Chondrocyte (in vitro differentiated cells): ENCODE measurements around the gene TXLNG. TPM values are rescaled to one million over a fixed set of nuclear protein-coding genes. Genes with fewer than 3 reads are reported as not detected.
"Not testable (repeated sequence)": the region's sequence is repeated elsewhere in the genome, so short reads cannot be mapped to it uniquely, and the experiment has no call there.

Experiments used
- DNase-seq: peaks from one replicate; pipeline ENCODE4 v3.0.0; 2021; ENCODE audit warnings: mixed read lengths, low spot score
- H3K27ac Mint-ChIP-seq: one replicate; pipeline ENCODE4 v1.8.0; 2021; ENCODE audit warnings: mild to moderate bottlenecking, moderate library complexity, mixed read lengths; ENCODE audit not compliant: unreplicated experiment
- H3K27me3 Mint-ChIP-seq: 2 replicates; pipeline ENCODE4 v1.8.0; 2021; ENCODE audit warnings: low read depth, mixed read lengths
- H3K36me3 Mint-ChIP-seq: 2 replicates; pipeline ENCODE4 v1.8.0; 2021; ENCODE audit warnings: low read depth, mixed read lengths
- H3K4me1 Mint-ChIP-seq: 2 replicates; pipeline ENCODE4 v1.8.0; 2021; ENCODE audit warnings: low read depth, mild to moderate bottlenecking, mixed read lengths
- H3K4me3 Mint-ChIP-seq: one replicate; pipeline ENCODE4 v1.8.0; 2021; ENCODE audit warnings: mild to moderate bottlenecking, moderate library complexity, mixed read lengths; ENCODE audit not compliant: unreplicated experiment
- H3K9me3 Mint-ChIP-seq: 2 replicates; pipeline ENCODE4 v1.8.0; 2021; ENCODE audit warnings: low read depth, mixed read lengths
- CTCF ChIP-seq: fragments of 200-600 bp; sonication (generic); IDR thresholded peaks from 2 replicates; pipeline ENCODE4 v1.5.0; 2021; ENCODE audit warnings: antibody characterized with exemption, mild to moderate bottlenecking, moderate library complexity
- total RNA-seq: library from RNA; stranded (reverse); gene quantifications from 3 replicates; pipeline ENCODE4 v1.2.1, GENCODE V29; 2021

Gene TXLNG
- total RNA-seq, 1 donor from 2014 or later: 9.1 TPM

- Mint-ChIP-seq H3K4me1 (peaks cover 3% of the 10 kb centered on the region), H3K27me3 (no peaks in the 10 kb centered on the region), H3K4me3 (no peak overlapping the region), H3K9me3 (no peaks in the 10 kb centered on the region), H3K27ac (no peak overlapping the region), H3K36me3 (peaks cover 28% of the 10 kb centered on the region)
- DNase-seq: no peak
- TF ChIP-seq CTCF: no peak
These were observed 40.6 kb upstream of the TXLNG start for GRCh38 chrX:16745659-16746058.

GRCh38 chrX:16748425-16748824 is 37.8 kb upstream of the TXLNG start:
- no peak for DNase-seq
- peaks cover 29% of the 10 kb centered on the region for H3K36me3 Mint-ChIP-seq
- no peaks in the 10 kb centered on the region for H3K27me3 Mint-ChIP-seq
- no peak overlapping the region for H3K4me3 Mint-ChIP-seq
- H3K27ac Mint-ChIP-seq: no peak overlapping the region
- H3K9me3 Mint-ChIP-seq: no peaks in the 10 kb centered on the region
- TF ChIP-seq CTCF: no peak
- H3K4me1 Mint-ChIP-seq: peaks cover 3% of the 10 kb centered on the region

- Mint-ChIP-seq H3K4me3 (no peak overlapping the region), H3K36me3 (peaks cover 25% of the 10 kb centered on the region), H3K27me3 (no peaks in the 10 kb centered on the region), H3K9me3 (no peaks in the 10 kb centered on the region), H3K4me1 (no peaks in the 10 kb centered on the region), H3K27ac (no peak overlapping the region)
- no peak for DNase-seq
- no peak for TF ChIP-seq CTCF
These were observed 36.1 kb upstream of the TXLNG start for GRCh38 chrX:16750136-16750535.

GRCh38 chrX:16754019-16754418 is 32.2 kb upstream of the TXLNG start:
- no peak overlapping the region for H3K27ac Mint-ChIP-seq
- no peaks in the 10 kb centered on the region for H3K9me3 Mint-ChIP-seq
- DNase-seq: no peak
- peaks cover 27% of the 10 kb centered on the region for H3K36me3 Mint-ChIP-seq
- H3K4me3 Mint-ChIP-seq: no peak overlapping the region
- H3K27me3 Mint-ChIP-seq: no peaks in the 10 kb centered on the region
- TF ChIP-seq CTCF: no peak
- no peaks in the 10 kb centered on the region for H3K4me1 Mint-ChIP-seq

- no peaks in the 10 kb centered on the region for H3K9me3 Mint-ChIP-seq
- no peak overlapping the region for H3K27ac Mint-ChIP-seq
- DNase-seq: no peak
- H3K36me3 Mint-ChIP-seq: peaks cover 38% of the 10 kb centered on the region
- H3K4me1 Mint-ChIP-seq: no peaks in the 10 kb centered on the region
- no peak overlapping the region for H3K4me3 Mint-ChIP-seq
- no peaks in the 10 kb centered on the region for H3K27me3 Mint-ChIP-seq
- TF ChIP-seq CTCF: no peak
These were observed 29.5 kb upstream of the TXLNG start for GRCh38 chrX:16756724-16757123.

- H3K27ac Mint-ChIP-seq, DNase-seq, H3K4me1 Mint-ChIP-seq, H3K27me3 Mint-ChIP-seq, H3K4me3 Mint-ChIP-seq, H3K9me3 Mint-ChIP-seq: not testable (repeated sequence)
- peaks cover 21% of the 10 kb centered on the region for H3K36me3 Mint-ChIP-seq
These were observed 24.8 kb upstream of the TXLNG start for GRCh38 chrX:16761500-16761899.
